GM19193 (cell line): Measurements from ENCODE around the gene CALN1.

Experiments used
- POLR2A ChIP-seq: IDR thresholded peaks from 4 replicates; pipeline ENCODE4 v1.6.1; 2011; ENCODE audit not compliant: insufficient read depth, insufficient read length; ENCODE audit errors: extremely low read depth

Gene CALN1

DNA sequence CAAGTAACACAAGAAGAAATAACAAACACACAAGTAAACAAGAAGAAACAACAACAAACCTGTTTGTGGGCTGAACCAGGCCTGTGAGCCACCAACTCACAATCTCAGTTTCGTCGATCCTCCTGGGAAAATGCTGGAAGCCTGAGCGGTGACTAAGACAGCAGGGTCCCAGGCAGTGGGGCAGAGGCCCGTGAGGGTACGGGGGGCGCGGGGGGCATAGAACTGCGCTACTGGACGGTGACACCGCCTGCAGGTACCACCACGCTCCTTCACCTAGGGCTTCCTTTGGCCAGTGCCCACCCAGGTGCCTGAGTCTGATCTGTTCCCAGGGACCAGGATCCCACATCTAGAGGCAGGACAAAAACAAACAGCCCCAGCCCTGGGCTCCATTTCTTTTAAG lies 3.4 kb upstream of the CALN1 start:
- TF ChIP-seq POLR2A = no peak

DNA sequence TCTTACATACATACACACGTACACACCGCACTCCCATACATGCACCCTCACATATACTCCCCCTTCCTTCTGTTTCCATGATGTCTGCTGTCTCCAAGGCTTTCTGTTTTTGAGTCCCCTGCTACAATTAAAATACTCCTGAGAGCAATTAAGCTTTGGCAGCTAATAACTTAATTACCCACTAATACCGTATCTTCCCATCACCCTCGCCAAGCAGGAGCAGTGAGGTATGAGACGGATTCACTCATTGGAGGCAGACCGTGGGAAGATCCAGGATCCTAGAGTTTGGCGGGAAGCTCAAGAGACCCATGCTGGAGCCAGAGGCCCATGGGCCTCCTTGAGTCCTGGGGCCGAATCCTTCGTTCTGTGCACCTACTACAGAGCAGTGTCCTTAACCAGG lies 1.7 kb upstream of the CALN1 start:
- TF ChIP-seq POLR2A = no peak

GRCh38 chr7:72413290-72413689 lies 1.2 kb upstream of the CALN1 start:
- no peak for TF ChIP-seq POLR2A

DNA sequence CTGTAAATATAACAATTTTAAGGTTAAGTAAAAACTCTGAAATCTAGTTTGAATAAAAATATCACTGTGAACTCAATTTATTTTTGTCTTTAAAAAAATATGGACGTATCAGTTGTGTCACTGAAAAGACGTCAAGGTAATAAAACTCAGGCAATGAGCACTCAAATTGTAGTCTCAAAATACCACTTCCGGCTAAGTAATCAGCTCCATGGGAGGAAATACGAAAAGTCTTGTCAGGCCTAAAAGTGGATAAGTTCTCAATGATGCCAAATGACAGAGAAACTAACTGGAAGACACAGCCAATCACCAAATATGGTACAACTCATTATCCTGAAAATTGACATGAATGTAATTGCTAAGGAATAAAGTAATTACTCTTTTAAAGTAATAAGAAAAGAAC lies 719 bp downstream of the CALN1 start:
- TF ChIP-seq POLR2A = no peak

DNA sequence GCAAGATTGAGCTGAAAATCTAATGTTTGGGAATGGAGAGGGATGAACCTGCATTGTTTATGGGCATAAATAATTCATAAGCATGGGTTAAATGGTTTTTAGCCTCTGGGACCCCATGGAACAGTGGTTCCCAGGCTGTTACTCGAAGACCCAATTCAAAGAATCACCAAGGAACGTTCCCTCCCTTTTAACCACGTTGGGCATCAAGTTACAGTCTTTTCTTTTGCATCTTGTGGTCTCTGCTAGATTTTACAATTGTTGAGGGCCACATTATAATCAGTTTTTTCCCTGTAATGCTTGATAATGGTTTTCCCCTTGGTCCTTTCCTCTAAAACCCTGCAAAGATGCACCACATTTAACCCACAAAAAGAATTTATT lies 2.5 kb downstream of the CALN1 start:
- no peak for TF ChIP-seq POLR2A

DNA sequence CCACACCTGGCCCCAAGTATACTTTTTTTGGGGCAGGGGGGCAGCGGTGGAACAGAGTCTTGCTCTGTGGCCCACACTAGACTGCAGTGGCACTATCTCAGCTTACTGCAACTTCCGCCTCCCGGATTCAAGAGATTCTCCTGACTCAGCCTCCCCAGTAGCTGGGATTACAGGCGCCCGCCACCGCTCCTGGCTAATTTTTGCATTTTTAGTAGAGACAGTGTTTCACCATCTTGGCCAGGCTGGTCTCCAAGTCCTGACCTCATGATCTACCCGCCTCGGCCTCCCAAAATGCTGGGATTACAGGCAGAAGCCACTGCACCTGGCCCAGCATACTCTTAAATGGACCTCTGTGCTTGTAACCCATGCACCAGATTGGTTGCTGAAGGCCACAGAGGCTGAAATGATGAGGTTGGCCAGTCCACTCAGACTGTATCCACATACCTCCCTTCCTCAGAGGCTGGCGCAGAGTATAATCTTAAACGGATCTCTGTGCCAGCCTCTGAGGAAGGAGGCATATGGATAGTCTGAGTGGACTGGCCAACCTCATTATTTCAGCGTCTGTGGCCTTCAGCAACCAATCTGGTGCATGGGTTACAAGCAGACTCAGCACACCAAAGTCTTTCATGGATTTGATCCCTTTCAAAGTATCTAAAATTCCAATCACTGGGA lies 3.0 kb downstream of the CALN1 start:
- no peak for TF ChIP-seq POLR2A

DNA sequence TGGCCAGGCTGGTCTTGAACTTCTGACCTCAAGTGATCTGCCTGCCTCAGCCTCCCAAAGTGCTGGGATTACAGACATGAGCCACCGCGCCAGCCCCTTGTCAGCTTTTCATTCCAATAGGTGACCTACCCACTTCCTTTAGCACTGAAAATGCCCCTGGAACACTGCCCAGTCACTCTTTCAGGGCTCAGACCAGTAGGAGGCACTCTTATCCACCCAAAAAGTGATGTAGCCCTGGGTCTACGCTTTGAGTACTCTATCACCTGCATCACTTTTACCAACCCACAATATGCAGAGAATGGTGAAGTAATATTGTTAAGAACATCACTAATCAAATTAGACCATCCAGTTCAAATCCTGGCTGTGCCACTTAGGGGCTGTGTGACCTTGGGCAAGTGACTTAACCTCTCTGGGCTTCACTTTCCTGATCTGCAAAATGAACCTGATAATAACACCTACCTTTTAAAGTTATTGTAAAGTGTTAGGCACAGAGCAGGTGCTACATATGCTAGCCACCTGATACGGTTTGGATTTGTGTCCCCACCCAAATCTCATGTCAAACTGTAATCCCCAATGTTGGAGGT lies 5.2 kb downstream of the CALN1 start:
- no peak for TF ChIP-seq POLR2A

- TF ChIP-seq POLR2A = no peak
Observed at GRCh38 chr7:72405871-72406270, 6.3 kb downstream of the CALN1 start.

GRCh38 chr7:72405418-72405817 lies 6.7 kb downstream of the CALN1 start:
- TF ChIP-seq POLR2A = no peak

- TF ChIP-seq POLR2A = no peak
Observed at GRCh38 chr7:72404743-72405142, 7.4 kb downstream of the CALN1 start.

- TF ChIP-seq POLR2A = no peak
Observed at GRCh38 chr7:72403458-72404076, 8.6 kb downstream of the CALN1 start.

- TF ChIP-seq POLR2A = no peak
Observed at GRCh38 chr7:72394016-72394415, 18.1 kb downstream of the CALN1 start.

DNA sequence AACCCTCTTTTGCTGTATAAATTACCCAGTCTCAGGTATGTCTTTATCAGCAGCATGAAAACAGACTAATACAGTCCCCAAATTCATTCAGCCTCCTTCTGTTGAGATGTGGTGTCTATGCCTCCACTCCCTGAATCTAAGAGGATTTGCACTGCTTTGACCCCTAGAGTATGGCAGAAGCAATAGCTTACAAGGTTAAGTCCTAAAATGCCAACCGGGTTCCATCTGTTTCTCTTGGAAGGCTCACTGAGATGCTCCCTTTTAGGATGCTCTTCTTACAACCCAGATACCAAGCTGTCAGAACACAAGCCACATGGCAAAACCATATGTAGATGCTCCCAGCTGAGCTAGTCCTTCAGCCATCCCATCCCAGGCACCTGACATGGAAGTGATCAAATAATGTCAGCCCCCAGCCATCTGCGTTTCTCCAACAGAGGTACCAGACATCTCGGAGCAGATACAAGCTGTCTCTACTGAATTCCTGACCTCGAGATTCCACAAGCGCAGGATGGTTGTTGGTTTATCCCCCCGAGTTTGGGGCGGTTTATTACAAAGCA lies 20.2 kb downstream of the CALN1 start:
- TF ChIP-seq POLR2A = no peak

DNA sequence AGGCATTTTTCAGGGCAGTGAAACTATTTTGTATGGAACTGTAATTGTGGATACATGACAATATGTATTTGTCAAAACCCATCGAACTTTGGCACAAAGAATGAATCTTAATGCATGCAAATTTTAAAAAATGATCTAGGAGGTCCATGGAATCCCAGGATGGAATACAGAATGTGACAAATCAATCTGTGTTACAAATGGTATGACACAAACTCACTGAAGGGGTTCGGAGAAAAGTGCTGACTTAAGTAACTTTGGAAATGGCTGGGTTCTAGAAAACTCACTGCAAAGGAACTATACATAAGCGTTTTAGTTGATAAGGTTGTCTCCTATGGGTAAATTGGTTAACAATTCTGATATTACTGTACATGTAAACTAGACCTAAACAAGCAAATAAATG lies 26.0 kb downstream of the CALN1 start:
- no peak for TF ChIP-seq POLR2A

DNA sequence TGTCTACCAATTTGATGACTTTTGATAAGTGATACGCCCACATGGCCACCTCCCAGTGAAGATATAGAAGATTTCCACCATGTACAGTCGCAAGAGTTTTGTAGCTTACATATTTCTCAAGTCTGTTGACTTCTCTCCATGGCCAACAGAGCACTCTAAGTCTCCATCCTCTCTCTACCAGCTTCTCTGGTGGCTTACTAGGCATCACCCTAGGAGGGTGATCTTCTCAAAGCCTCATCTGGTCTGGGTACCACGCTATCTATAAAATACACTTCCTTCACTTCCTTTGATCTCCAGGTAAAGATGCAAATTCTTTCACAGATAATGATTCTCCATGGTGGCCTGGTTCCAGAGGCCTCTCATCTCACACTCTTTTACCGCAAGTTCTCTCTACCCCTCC lies 49.9 kb downstream of the CALN1 start:
- no peak for TF ChIP-seq POLR2A

- no peak for TF ChIP-seq POLR2A
Observed at GRCh38 chr7:72345208-72345727, 66.9 kb downstream of the CALN1 start.

GRCh38 chr7:72343991-72344390 lies 68.1 kb downstream of the CALN1 start:
- no peak for TF ChIP-seq POLR2A
